Astrocyte of the spinal cord (primary cell): Measurements from ENCODE around the gene IRF1.

Experiments used
- DNase-seq: peaks from one replicate; pipeline ENCODE4 v3.0.0; 2011; ENCODE audit warnings: low read depth, low spot score
- H3K4me3 ChIP-seq: 2 replicates; pipeline ENCODE4 v1.5.1; 2011; ENCODE audit warnings: low read depth, mild to moderate bottlenecking, low read length, moderate library complexity
- in situ Hi-C: cut with HindIII; loops from 2 replicates; pipeline ENCODE4 v1.10.0; 2017; ENCODE audit warnings: low sequenced_read_pairs
- TF ChIP-seq, protein P1 (sequence below): IDR thresholded peaks from 2 replicates; pipeline ENCODE4 v1.5.1; 2012; ENCODE audit warnings: low read depth, mild to moderate bottlenecking, low read length, inconsistent platforms

Gene IRF1

DNA sequence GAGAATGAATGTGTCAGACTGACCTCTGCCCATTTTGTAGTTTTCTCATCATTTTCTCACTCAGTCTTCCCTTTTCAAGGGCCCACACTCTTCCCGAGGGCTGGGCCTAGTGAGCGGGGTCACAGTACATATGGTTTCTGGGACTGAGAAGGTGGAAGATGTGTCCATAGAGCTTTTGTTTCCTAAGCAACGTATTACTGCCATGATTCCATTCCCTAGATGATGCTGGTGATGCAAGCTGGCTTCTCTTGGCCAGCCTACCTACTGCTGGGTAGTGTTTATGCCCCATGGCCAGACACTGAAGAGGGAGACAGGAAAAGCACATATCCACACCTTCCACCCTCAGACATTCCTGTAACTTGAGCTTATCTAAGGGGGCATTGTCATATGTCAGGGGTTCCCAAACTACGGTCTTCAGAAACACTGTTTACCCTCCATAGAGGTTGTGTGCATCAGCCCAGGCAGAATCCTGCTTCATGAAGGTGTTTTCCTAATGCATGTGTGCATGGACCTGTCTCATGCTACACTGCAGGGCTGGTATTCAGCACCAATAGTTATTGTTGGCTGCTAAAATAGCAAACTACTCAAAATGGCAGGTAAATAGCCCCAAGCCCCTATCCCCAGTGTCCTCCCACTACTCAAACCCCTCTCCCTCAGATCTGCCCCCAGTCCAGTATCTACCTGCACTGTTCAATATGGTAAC is 9.5 kb downstream of the IRF1 start:
- no peak overlapping the region for H3K4me3 ChIP-seq
- TF ChIP-seq, protein P1, sequence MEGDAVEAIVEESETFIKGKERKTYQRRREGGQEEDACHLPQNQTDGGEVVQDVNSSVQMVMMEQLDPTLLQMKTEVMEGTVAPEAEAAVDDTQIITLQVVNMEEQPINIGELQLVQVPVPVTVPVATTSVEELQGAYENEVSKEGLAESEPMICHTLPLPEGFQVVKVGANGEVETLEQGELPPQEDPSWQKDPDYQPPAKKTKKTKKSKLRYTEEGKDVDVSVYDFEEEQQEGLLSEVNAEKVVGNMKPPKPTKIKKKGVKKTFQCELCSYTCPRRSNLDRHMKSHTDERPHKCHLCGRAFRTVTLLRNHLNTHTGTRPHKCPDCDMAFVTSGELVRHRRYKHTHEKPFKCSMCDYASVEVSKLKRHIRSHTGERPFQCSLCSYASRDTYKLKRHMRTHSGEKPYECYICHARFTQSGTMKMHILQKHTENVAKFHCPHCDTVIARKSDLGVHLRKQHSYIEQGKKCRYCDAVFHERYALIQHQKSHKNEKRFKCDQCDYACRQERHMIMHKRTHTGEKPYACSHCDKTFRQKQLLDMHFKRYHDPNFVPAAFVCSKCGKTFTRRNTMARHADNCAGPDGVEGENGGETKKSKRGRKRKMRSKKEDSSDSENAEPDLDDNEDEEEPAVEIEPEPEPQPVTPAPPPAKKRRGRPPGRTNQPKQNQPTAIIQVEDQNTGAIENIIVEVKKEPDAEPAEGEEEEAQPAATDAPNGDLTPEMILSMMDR = no peak
- no peak for DNase-seq
- in situ Hi-C loops = no loop called here

DNA sequence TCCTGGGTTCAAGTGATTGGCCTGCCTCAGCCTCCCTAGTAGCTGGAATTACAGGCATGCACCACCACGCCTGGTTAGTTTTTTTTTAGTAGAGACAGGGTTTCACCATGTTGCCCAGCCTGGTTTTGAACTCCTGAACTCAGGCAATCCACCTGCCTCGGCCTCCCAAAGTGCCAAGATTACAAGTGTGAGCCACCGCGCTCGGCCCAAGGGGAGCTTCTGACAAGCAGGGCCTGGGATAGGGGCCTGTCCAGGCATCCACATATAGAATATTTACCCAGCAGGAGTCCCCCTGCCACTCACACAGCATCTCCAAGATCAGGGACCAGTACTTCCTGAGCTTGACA is 10.1 kb downstream of the IRF1 start:
- no peak for DNase-seq
- no peak overlapping the region for H3K4me3 ChIP-seq
- in situ Hi-C loops = no loop called here
- TF ChIP-seq, protein P1 = no peak

DNA sequence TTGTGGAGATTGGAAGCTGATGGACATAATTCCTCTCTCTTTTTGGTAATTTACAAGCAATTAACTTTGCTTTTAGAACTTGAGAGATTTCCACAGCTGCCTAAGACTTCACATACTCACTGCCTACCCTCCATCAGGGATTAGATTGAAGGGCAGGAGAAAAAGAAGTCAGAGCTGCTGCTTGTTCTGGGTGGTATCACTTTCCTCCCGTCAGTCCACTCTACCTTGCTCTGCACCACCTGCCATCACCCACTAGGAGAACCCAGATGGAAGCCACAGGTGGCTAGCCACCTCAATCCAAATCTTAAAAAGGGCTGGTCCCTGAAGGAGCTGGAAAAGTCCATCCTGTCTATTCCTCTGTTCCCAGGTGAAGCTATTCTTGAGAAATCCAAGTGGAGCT is 10.5 kb downstream of the IRF1 start:
- DNase-seq = no peak
- TF ChIP-seq, protein P1 = no peak
- H3K4me3 ChIP-seq = no peak overlapping the region
- in situ Hi-C loops = no loop called here

DNA sequence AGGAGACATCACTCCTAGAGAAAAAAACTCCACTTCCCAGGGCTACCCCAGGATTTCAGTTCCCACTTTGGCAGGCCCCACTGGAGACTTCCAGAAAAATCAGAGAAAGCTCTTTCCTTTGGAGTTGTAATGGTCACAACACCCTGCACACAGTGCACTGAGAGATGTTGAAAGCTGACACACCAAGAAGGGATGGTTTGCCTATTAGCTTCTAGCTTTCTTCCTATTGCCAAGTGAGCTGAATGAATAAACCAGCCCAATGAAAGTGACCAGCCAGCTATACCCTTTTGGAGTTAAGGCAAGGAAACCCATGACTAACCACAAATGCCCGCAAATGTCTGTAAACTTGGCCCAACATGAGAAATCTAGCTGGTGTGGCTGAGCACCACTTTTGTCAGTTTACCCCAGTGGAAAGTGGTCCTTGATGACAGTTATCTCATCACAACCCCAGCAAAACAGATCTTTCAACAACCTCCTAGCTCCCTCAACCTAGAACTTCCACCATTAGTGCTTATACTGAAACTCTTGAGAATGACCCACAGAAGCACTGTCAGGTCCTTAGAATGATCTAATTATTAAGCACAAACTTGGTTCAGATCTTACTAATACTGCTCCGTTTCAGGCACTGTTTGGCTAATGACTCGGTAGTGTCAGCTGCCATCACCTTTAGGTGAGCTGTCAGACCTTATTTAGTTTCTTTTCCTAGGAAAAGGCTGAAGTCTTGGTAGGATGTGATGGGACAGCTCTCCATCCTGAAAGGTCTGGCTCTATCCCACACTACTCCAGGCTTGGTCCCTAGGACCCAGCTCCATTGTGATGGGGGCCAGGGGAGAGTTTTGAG is 11.2 kb downstream of the IRF1 start:
- in situ Hi-C loops = no loop called here
- TF ChIP-seq, protein P1 = no peak
- H3K4me3 ChIP-seq = no peak overlapping the region
- DNase-seq = no peak

DNA sequence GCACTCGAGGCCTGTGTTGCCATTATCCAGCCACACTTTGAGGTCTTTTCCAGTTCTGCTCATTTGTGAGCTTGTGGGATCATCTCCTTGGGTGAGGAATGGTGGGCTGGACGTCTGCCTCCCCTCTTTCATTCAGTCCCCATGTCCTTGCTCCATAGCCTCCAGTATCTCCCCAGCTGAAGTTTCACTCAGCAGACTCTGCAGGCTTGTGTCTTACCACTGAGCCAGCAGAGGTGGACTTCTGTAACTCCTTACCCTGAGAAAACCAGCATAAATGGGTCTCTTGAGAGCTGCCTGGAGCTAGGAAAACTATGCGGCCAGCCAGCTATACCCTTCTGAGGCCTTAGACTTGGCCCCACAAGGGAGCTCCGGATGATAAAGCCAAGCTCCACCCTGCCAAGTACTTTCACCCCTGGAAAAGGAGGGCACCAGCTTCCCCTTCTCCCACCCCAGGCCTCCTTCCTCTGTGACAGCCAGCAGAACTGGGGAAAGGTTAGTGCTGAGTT is 12.2 kb downstream of the IRF1 start:
- TF ChIP-seq, protein P1 = no peak
- no peak for DNase-seq
- in situ Hi-C loops = no loop called here
- no peak overlapping the region for H3K4me3 ChIP-seq

DNA sequence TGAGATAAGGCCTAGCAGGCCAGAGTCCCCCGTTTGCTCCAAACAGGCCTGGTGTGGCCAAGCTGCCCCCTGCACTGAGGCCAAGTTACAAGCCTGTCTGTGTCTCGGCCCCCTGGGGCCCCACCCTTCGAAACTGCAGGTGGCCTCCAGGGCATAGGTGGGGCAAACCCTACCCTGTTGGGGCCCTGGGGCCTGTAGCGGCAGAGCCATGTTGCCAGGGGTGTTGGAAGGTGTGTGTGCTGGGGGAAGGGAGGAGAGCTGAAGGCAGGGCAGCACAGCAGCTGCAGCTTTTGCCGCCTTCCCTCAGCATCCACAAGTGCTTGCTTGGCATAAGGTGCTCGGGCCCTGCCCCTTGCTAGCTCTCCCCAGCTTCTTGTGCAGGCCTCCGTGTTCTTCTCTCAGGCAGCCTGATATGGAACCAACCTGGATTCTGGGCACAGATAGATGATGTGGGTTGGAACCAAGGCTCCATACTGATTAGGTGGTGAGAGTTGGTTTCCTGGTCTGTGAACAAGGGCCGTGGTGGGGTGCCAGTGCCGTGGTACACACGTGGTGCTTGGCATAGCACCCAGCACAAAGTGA is 12.7 kb downstream of the IRF1 start:
- in situ Hi-C loops = no loop called here
- TF ChIP-seq, protein P1 = no peak
- DNase-seq = no peak

More for the DNA sequence above, 12.7 kb downstream of the IRF1 start:
- no peak overlapping the region for H3K4me3 ChIP-seq
